Uterus (tissue), 2 donors: ENCODE results near the gene IL21R.
"Not testable (repeated sequence)": the region's sequence is repeated elsewhere in the genome, so short reads cannot be mapped to it uniquely, and the experiment has no call there.

Experiments used
- POLR2A ChIP-seq, 2 donors: fragments of 450-650 bp; IDR thresholded peaks; one replicate each; pipeline ENCODE4 v1.6.1; 2016; ENCODE audit warnings: antibody characterized with exemption in 2 of 2, mild to moderate bottlenecking in 1 of 2, moderate library complexity in 1 of 2
- TF ChIP-seq, protein P1 (sequence below), 4 experiments: fragments of 200-600 bp in 2 of 4; fragments of 450-650 bp in 2 of 4; sonication (generic) in 2 of 4; IDR thresholded peaks; one replicate each; pipeline ENCODE4 v1.5.1; 2016 to 2019; ENCODE audit warnings: antibody characterized with exemption in 4 of 4, mild to moderate bottlenecking in 2 of 4, moderate library complexity in 1 of 4

- TF ChIP-seq, protein P1, sequence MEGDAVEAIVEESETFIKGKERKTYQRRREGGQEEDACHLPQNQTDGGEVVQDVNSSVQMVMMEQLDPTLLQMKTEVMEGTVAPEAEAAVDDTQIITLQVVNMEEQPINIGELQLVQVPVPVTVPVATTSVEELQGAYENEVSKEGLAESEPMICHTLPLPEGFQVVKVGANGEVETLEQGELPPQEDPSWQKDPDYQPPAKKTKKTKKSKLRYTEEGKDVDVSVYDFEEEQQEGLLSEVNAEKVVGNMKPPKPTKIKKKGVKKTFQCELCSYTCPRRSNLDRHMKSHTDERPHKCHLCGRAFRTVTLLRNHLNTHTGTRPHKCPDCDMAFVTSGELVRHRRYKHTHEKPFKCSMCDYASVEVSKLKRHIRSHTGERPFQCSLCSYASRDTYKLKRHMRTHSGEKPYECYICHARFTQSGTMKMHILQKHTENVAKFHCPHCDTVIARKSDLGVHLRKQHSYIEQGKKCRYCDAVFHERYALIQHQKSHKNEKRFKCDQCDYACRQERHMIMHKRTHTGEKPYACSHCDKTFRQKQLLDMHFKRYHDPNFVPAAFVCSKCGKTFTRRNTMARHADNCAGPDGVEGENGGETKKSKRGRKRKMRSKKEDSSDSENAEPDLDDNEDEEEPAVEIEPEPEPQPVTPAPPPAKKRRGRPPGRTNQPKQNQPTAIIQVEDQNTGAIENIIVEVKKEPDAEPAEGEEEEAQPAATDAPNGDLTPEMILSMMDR (IDR thresholded peaks at IDR 0.05), result not testable (repeated sequence)
- TF ChIP-seq POLR2A (IDR thresholded peaks at IDR 0.05), result not testable (repeated sequence)
These were observed 55.6 kb downstream of the IL21R start for GRCh38 chr16:27457605-27457900.
